ENCODE results near the gene TMEM91. TPM values are rescaled to one million over a fixed set of nuclear protein-coding genes. Genes with fewer than 3 reads are reported as not detected.
A peak's percentile ranks its signal among the peaks of the same experiment; 100 is the strongest.

Gene TMEM91
- total and polyA plus RNA-seq, 2 experiments from 2014 or later = 27.5 to 51.8 TPM

GRCh38 chr19:41363371-41363752 is 13.0 kb upstream of the TMEM91 start:
- Histone ChIP-seq H3K27me3 (no peaks in the 10 kb centered on the region), H2AFZ (peak overlapping the region; percentile 75), H3K36me3 (replicated peaks; ENCODE audit: insufficient read depth, low read depth) (no peaks in the 10 kb centered on the region), H3K9me3 (ENCODE audit: low read depth) (no peaks in the 10 kb centered on the region), H3K27ac (peak overlapping the region; percentile 94), H3K4me2 (peak overlapping the region; percentile 77), H4K20me1 (ENCODE audit: insufficient read depth, poor library complexity, severe bottlenecking) (no peaks in the 10 kb centered on the region), H3K79me2 (peaks cover 26% of the 10 kb centered on the region), H3K4me1 (ENCODE audit: insufficient read depth) (peaks cover 17% of the 10 kb centered on the region), H3K9me2 (replicated peaks; ENCODE audit: insufficient read depth) (no peaks in the 10 kb centered on the region), H3K4me3 (no peak overlapping the region)
- TF ChIP-seq EZH2phosphoT487 (IDR thresholded peaks at IDR 0.05; ENCODE audit: low read depth, severe bottlenecking, unreplicated experiment) = no peak
- no peak for TF ChIP-seq EZH2 (IDR thresholded peaks at IDR 0.05; ENCODE audit: borderline replicate concordance)
- TF ChIP-seq, protein P1, sequence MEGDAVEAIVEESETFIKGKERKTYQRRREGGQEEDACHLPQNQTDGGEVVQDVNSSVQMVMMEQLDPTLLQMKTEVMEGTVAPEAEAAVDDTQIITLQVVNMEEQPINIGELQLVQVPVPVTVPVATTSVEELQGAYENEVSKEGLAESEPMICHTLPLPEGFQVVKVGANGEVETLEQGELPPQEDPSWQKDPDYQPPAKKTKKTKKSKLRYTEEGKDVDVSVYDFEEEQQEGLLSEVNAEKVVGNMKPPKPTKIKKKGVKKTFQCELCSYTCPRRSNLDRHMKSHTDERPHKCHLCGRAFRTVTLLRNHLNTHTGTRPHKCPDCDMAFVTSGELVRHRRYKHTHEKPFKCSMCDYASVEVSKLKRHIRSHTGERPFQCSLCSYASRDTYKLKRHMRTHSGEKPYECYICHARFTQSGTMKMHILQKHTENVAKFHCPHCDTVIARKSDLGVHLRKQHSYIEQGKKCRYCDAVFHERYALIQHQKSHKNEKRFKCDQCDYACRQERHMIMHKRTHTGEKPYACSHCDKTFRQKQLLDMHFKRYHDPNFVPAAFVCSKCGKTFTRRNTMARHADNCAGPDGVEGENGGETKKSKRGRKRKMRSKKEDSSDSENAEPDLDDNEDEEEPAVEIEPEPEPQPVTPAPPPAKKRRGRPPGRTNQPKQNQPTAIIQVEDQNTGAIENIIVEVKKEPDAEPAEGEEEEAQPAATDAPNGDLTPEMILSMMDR (IDR thresholded peaks at IDR 0.05; ENCODE audit: poor library complexity) = no peak
- WGBS (ENCODE audit: low lambda C conversion rate, missing lambda C conversion rate) = 61% methylated on average over 6 of the region's 6 CpGs
- DNase-seq (ENCODE audit: low spot score) = no peak

- H2AFZ ChIP-seq = peak within 1 kb of the TSS; percentile 75
- H3K9me3 ChIP-seq (ENCODE audit: low read depth) = no peaks in the 10 kb centered on the region
- peak within 1 kb of the TSS; percentile 45 for H3K4me3 ChIP-seq
- H3K9me2 ChIP-seq (replicated peaks; ENCODE audit: insufficient read depth) = no peaks in the 10 kb centered on the region
- H3K27me3 ChIP-seq = no peaks in the 10 kb centered on the region
- peak within 1 kb of the TSS; percentile 94 for H3K27ac ChIP-seq
- peak; percentile 99 for DNase-seq (ENCODE audit: low spot score)
- peaks cover 18% of the 10 kb centered on the region for H3K4me1 ChIP-seq (ENCODE audit: insufficient read depth)
- 2% methylated on average over 49 of the region's 56 CpGs for WGBS (ENCODE audit: low lambda C conversion rate, missing lambda C conversion rate)
- no peaks in the 10 kb centered on the region for H4K20me1 ChIP-seq (ENCODE audit: insufficient read depth, poor library complexity, severe bottlenecking)
- TF ChIP-seq, protein P1 (IDR thresholded peaks at IDR 0.05; ENCODE audit: poor library complexity) = no peak
- TF ChIP-seq EZH2phosphoT487 (IDR thresholded peaks at IDR 0.05; ENCODE audit: low read depth, severe bottlenecking, unreplicated experiment) (no peak), EZH2 (IDR thresholded peaks at IDR 0.05; ENCODE audit: borderline replicate concordance) (no peak)
- no peaks in the 10 kb centered on the region for H3K36me3 ChIP-seq (replicated peaks; ENCODE audit: insufficient read depth, low read depth)
- peak within 1 kb of the TSS; percentile 84 for H3K4me2 ChIP-seq
- peaks cover 32% of the 10 kb centered on the region for H3K79me2 ChIP-seq
Measured at GRCh38 chr19:41363753-41364523, 12.4 kb upstream of the TMEM91 start, which contains the start of gene B9D2. Gene B9D2 (minus strand): TSS chr19:41364149. CDS start chr19:41363519, 630 bp downstream.

- Histone ChIP-seq H3K4me1 (ENCODE audit: insufficient read depth) (peaks cover 18% of the 10 kb centered on the region), H4K20me1 (ENCODE audit: insufficient read depth, poor library complexity, severe bottlenecking) (no peaks in the 10 kb centered on the region), H3K4me3 (peak overlapping the region; percentile 45), H3K9me3 (ENCODE audit: low read depth) (no peaks in the 10 kb centered on the region), H3K79me2 (peaks cover 40% of the 10 kb centered on the region), H3K9me2 (replicated peaks; ENCODE audit: insufficient read depth) (no peaks in the 10 kb centered on the region), H2AFZ (peak overlapping the region; percentile 56), H3K27ac (peak overlapping the region; percentile 94), H3K27me3 (no peaks in the 10 kb centered on the region), H3K36me3 (replicated peaks; ENCODE audit: insufficient read depth, low read depth) (no peaks in the 10 kb centered on the region), H3K4me2 (peak overlapping the region; percentile 84)
- WGBS (ENCODE audit: low lambda C conversion rate, missing lambda C conversion rate) = 81% methylated on average over 14 of the region's 14 CpGs
- TF ChIP-seq EZH2 (IDR thresholded peaks at IDR 0.05; ENCODE audit: borderline replicate concordance) = no peak
- TF ChIP-seq, protein P1 (IDR thresholded peaks at IDR 0.05; ENCODE audit: poor library complexity) = no peak
- DNase-seq (ENCODE audit: low spot score) = no peak
Measured at GRCh38 chr19:41364524-41365391, 11.6 kb upstream of the TMEM91 start.
